Endodermal cell (in vitro differentiated cells): Measurements from ENCODE around the gene ZBED5. TPM values are rescaled to one million over a fixed set of nuclear protein-coding genes. Genes with fewer than 3 reads are reported as not detected.

Source experiments
- DNase-seq: peaks from one replicate; pipeline ENCODE4 v3.0.0-alpha.2; 2017
- H3K27ac ChIP-seq: 2 replicates; pipeline ENCODE4 v1.5.1; 2013; ENCODE audit warnings: mild to moderate bottlenecking, low read depth, low read length, moderate library complexity
- H3K27me3 ChIP-seq: 2 replicates; pipeline ENCODE4 v1.6.1; 2013; ENCODE audit warnings: mild to moderate bottlenecking, low read length, moderate library complexity; ENCODE audit not compliant: insufficient read depth, control insufficient read depth, poor library complexity, severe bottlenecking
- H3K36me3 ChIP-seq: 2 replicates; pipeline ENCODE4 v1.7.0; 2013; ENCODE audit warnings: mild to moderate bottlenecking, low read length, moderate library complexity; ENCODE audit not compliant: control insufficient read depth, insufficient read depth
- H3K4me1 ChIP-seq: one replicate; pipeline ENCODE4 v1.7.0; 2013; ENCODE audit warnings: low read length; ENCODE audit not compliant: control insufficient read depth, insufficient read depth
- H3K4me3 ChIP-seq: 2 replicates; pipeline ENCODE4 v1.5.1; 2013; ENCODE audit warnings: mild to moderate bottlenecking, low read length, moderate library complexity
- H3K9ac ChIP-seq: 2 replicates; pipeline ENCODE4 v1.6.1; 2013; ENCODE audit warnings: mild to moderate bottlenecking, low read length, moderate library complexity; ENCODE audit not compliant: poor library complexity, severe bottlenecking; ENCODE audit errors: extremely low read depth
- H3K9me3 ChIP-seq: 2 replicates; pipeline ENCODE4 v1.6.1; 2013; ENCODE audit warnings: mild to moderate bottlenecking, low read length, moderate library complexity; ENCODE audit not compliant: control insufficient read depth
- H3K27ac Mint-ChIP-seq: 2 replicates; pipeline ENCODE4 v1.8.0; 2020; ENCODE audit warnings: mixed read lengths
- H3K27me3 Mint-ChIP-seq: 2 replicates; pipeline ENCODE4 v1.8.0; 2021; ENCODE audit warnings: mild to moderate bottlenecking, mixed read lengths; ENCODE audit not compliant: insufficient read depth
- H3K36me3 Mint-ChIP-seq: 2 replicates; pipeline ENCODE4 v1.8.0; 2020; ENCODE audit warnings: low read depth, mixed read lengths
- H3K4me1 Mint-ChIP-seq: 2 replicates; pipeline ENCODE4 v1.8.0; 2020; ENCODE audit warnings: mixed read lengths
- H3K4me3 Mint-ChIP-seq: 2 replicates; pipeline ENCODE4 v1.8.0; 2020; ENCODE audit warnings: mild to moderate bottlenecking, moderate library complexity, mixed read lengths
- H3K9me3 Mint-ChIP-seq: 2 replicates; pipeline ENCODE4 v1.8.0; 2020; ENCODE audit warnings: mild to moderate bottlenecking, mixed read lengths
- CTCF ChIP-seq: fragments of 200-600 bp; sonication (generic); conservative IDR thresholded peaks from 2 replicates; pipeline ENCODE4 v1.5.0; 2021; ENCODE audit warnings: antibody characterized with exemption, mild to moderate bottlenecking
- WGBS, 2 experiments: methylation state at CpG; one replicate each; pipeline versions ENCODE4 v1.1.5 to v1.1.7; 2013; ENCODE audit warnings: missing lambda C conversion rate in 2 of 2, mixed read lengths in 1 of 2; ENCODE audit not compliant: insufficient coverage in 1 of 2, insufficient read length in 1 of 2; 5-methylcytosine and 5-hydroxymethylcytosine counted together
- total RNA-seq, 2 donors: library from RNA; stranded (reverse); fragmentation: NEBNext Ultra II Directional in 1 of 2; extraction: Animal tissue kit (Norgen Biotek cat#: 25700) in 1 of 2; gene quantifications; 2 replicates in 1 of 2; 3 replicates in 1 of 2; pipeline ENCODE4 v1.2.1, GENCODE V29; 2021

Gene ZBED5
- total RNA-seq, 2 donors from 2014 or later: 51.6 to 57.8 TPM

- Mint-ChIP-seq H3K4me3 (no peak overlapping the region), H3K27ac (no peak overlapping the region), H3K9me3 (peaks cover 25% of the 10 kb centered on the region), H3K4me1 (peaks cover 3% of the 10 kb centered on the region), H3K27me3 (no peaks in the 10 kb centered on the region), H3K36me3 (peaks cover 5% of the 10 kb centered on the region)
- DNase-seq: no peak
- no peaks in the 10 kb centered on the region for H3K4me1 ChIP-seq
- H3K9ac ChIP-seq: no peak overlapping the region
- TF ChIP-seq CTCF: no peak
- no peaks in the 10 kb centered on the region for H3K27me3 ChIP-seq
- WGBS, 2 experiments: 90 to 98% methylated on average over 2 of the region's 2 CpGs
- no peak overlapping the region for H3K4me3 ChIP-seq
- no peaks in the 10 kb centered on the region for H3K36me3 ChIP-seq
- peaks cover 15% of the 10 kb centered on the region for H3K9me3 ChIP-seq
- no peak overlapping the region for H3K27ac ChIP-seq
Measured at GRCh38 chr11:10875430-10876021, 17.7 kb upstream of the ZBED5 start.

GRCh38 chr11:10872097-10872496 is 14.2 kb upstream of the ZBED5 start:
- TF ChIP-seq CTCF: no peak
- peaks cover 25% of the 10 kb centered on the region for H3K9me3 Mint-ChIP-seq
- H3K27me3 Mint-ChIP-seq: no peaks in the 10 kb centered on the region

GRCh38 chr11:10868352-10868751 is 10.5 kb upstream of the ZBED5 start:
- no peak for TF ChIP-seq CTCF
- H3K36me3 ChIP-seq: no peaks in the 10 kb centered on the region
- H3K27me3 ChIP-seq: no peaks in the 10 kb centered on the region
- peaks cover 22% of the 10 kb centered on the region for H3K9me3 Mint-ChIP-seq
- no peaks in the 10 kb centered on the region for H3K4me1 ChIP-seq
- no peak overlapping the region for H3K4me3 Mint-ChIP-seq
- H3K27ac Mint-ChIP-seq: no peak overlapping the region
- H3K4me1 Mint-ChIP-seq: no peaks in the 10 kb centered on the region
- WGBS, 2 experiments: 96 to 100% methylated on average over 3 of the region's 3 CpGs
- H3K27ac ChIP-seq: no peak overlapping the region
- no peak overlapping the region for H3K9ac ChIP-seq
- peaks cover 2% of the 10 kb centered on the region for H3K36me3 Mint-ChIP-seq
- no peak for DNase-seq
- no peak overlapping the region for H3K4me3 ChIP-seq
- peaks cover 15% of the 10 kb centered on the region for H3K9me3 ChIP-seq
- no peaks in the 10 kb centered on the region for H3K27me3 Mint-ChIP-seq

More at GRCh38 chr11:10872097-10872496, 14.2 kb upstream of the ZBED5 start:
- H3K36me3 ChIP-seq: no peaks in the 10 kb centered on the region
- no peak overlapping the region for H3K27ac ChIP-seq
- peaks cover 15% of the 10 kb centered on the region for H3K9me3 ChIP-seq
- H3K4me1 ChIP-seq: no peaks in the 10 kb centered on the region
- no peak overlapping the region for H3K27ac Mint-ChIP-seq
- no peaks in the 10 kb centered on the region for H3K4me1 Mint-ChIP-seq
- no peak overlapping the region for H3K4me3 Mint-ChIP-seq
- 94% methylated on average over 1 of the region's 2 CpGs; no CpG with 5 or more reads in 1 of the 2 experiments for WGBS, 2 experiments
- DNase-seq: no peak
- no peaks in the 10 kb centered on the region for H3K27me3 ChIP-seq
- no peak overlapping the region for H3K4me3 ChIP-seq
- peaks cover 4% of the 10 kb centered on the region for H3K36me3 Mint-ChIP-seq
- no peak overlapping the region for H3K9ac ChIP-seq
